K562 (cell line): Measurements from ENCODE around the gene SPHK2. TPM values are rescaled to one million over a fixed set of nuclear protein-coding genes. Genes with fewer than 3 reads are reported as not detected.
A peak's percentile ranks its signal among the peaks of the same experiment; 100 is the strongest.

ENCODE experiments used
- EHMT2 ChIP-seq: fragments of 450-650 bp; IDR thresholded peaks from 2 replicates; pipeline ENCODE4 v1.6.1; 2018; ENCODE audit warnings: antibody characterized with exemption
- ERF ChIP-seq: fragments of 450-650 bp; formaldehyde crosslinking; IDR thresholded peaks from 2 replicates; pipeline ENCODE4 v1.4.0; 2020; ENCODE audit warnings: mild to moderate bottlenecking, mixed read lengths
- GATAD2B ChIP-seq: fragments of 450-650 bp; IDR thresholded peaks from 2 replicates; pipeline ENCODE4 v1.6.1; 2017; ENCODE audit warnings: mild to moderate bottlenecking, borderline replicate concordance
- KDM4B ChIP-seq, 2 experiments: fragments of 450-650 bp in 1 of 2; sonication (generic) in 1 of 2; IDR thresholded peaks; 2 replicates each; pipeline ENCODE4 v1.6.1; 2016 to 2017; ENCODE audit warnings: borderline replicate concordance in 2 of 2, antibody characterized with exemption in 1 of 2, low read depth in 1 of 2, mild to moderate bottlenecking in 1 of 2
- PPARD ChIP-seq: fragments of 250-450 bp; sonication (Bioruptor Pico); IDR thresholded peaks from 2 replicates; pipeline ENCODE4 v1.8.0; 2022; ENCODE audit warnings: inconsistent platforms, mild to moderate bottlenecking, moderate library complexity
- XRCC3 ChIP-seq: fragments of 450-650 bp; IDR thresholded peaks from 2 replicates; pipeline ENCODE4 v1.6.1; 2017; ENCODE audit warnings: mild to moderate bottlenecking, moderate library complexity
- ZC3H11A ChIP-seq: IDR thresholded peaks from 2 replicates; pipeline ENCODE4 v1.6.1; 2012; ENCODE audit warnings: low read depth, low read length, improper control_type of control experiment
- ZNF586 ChIP-seq: fragments of 450-650 bp; formaldehyde crosslinking; conservative IDR thresholded peaks from 2 replicates; pipeline ENCODE4 v1.4.0; 2020; ENCODE audit warnings: mild to moderate bottlenecking, moderate library complexity
- ZNF785 ChIP-seq: fragments of 250-450 bp; sonication (Bioruptor Pico); IDR thresholded peaks from 2 replicates; pipeline ENCODE4 v1.4.0; 2020; ENCODE audit warnings: mild to moderate bottlenecking
- polyA plus RNA-seq, 8 experiments: library from polyadenylated mRNA; depleted of rRNA in 4 of 8; stranded (reverse) in 5 of 8; unstranded in 3 of 8; fragments of >200 nt; fragmentation: Nextera tagmentation in 2 of 8; fragmentation: Illumina TruSeq in 1 of 8; extraction: Ambion mirVana in 2 of 8; extraction: Trizol in 1 of 8; gene quantifications; 2 replicates each; pipeline versions ENCODE4 v1.2.1 to v1.2.3, GENCODE V29; 2011 to 2014; ENCODE audit warnings: inconsistent platforms in 1 of 8, missing spikeins in 1 of 8
- total RNA-seq, 7 experiments: library from RNA; depleted of rRNA in 6 of 7; stranded (reverse); fragments of >200 nt in 6 of 7; fragmentation: Illumina TruSeq in 2 of 7; extraction: Trizol in 2 of 7; gene quantifications; 2 replicates each; pipeline versions ENCODE4 v1.2.1 to v1.2.3, GENCODE V29; 2011 to 2021; ENCODE audit warnings: low replicate concordance in 1 of 7
- TF ChIP-seq, protein P1 (sequence below): sonication (generic); formaldehyde crosslinking; IDR thresholded peaks from 2 replicates; pipeline ENCODE4 v1.8.1; 2023; ENCODE audit warnings: mild to moderate bottlenecking, missing genetic modification reagents, moderate library complexity
- TF ChIP-seq, protein P2 (sequence below): fragments of 450-650 bp; formaldehyde crosslinking; IDR thresholded peaks from 2 replicates; pipeline ENCODE4 v1.4.0; 2020; ENCODE audit warnings: mild to moderate bottlenecking, mixed read lengths
- TF ChIP-seq, protein P3 (sequence below): fragments of 450-650 bp; IDR thresholded peaks from 2 replicates; pipeline ENCODE4 v1.7.0; 2016; ENCODE audit warnings: borderline replicate concordance
- TF ChIP-seq, protein P4 (sequence below): fragments of 450-650 bp; formaldehyde crosslinking; IDR thresholded peaks from 2 replicates; pipeline ENCODE4 v1.4.0; 2022; ENCODE audit warnings: missing genetic modification characterization
- TF ChIP-seq, protein P5 (sequence below): sonication (generic); formaldehyde crosslinking; IDR thresholded peaks from 2 replicates; pipeline ENCODE4 v1.8.1; 2023; ENCODE audit warnings: mild to moderate bottlenecking, missing genetic modification reagents
- TF ChIP-seq, protein P6 (sequence below): fragments of 250-450 bp; sonication (Bioruptor Pico); IDR thresholded peaks from 2 replicates; pipeline ENCODE4 v1.8.0; 2021; ENCODE audit warnings: moderate library complexity, mild to moderate bottlenecking, inconsistent platforms

The SPHK2 gene
- total and polyA plus RNA-seq, 9 of the 15 experiments (the other 6 are each of a cell fraction or from before 2014, with no cell fraction given), result 0.10 to 15.2 (median 2.9) TPM

DNA sequence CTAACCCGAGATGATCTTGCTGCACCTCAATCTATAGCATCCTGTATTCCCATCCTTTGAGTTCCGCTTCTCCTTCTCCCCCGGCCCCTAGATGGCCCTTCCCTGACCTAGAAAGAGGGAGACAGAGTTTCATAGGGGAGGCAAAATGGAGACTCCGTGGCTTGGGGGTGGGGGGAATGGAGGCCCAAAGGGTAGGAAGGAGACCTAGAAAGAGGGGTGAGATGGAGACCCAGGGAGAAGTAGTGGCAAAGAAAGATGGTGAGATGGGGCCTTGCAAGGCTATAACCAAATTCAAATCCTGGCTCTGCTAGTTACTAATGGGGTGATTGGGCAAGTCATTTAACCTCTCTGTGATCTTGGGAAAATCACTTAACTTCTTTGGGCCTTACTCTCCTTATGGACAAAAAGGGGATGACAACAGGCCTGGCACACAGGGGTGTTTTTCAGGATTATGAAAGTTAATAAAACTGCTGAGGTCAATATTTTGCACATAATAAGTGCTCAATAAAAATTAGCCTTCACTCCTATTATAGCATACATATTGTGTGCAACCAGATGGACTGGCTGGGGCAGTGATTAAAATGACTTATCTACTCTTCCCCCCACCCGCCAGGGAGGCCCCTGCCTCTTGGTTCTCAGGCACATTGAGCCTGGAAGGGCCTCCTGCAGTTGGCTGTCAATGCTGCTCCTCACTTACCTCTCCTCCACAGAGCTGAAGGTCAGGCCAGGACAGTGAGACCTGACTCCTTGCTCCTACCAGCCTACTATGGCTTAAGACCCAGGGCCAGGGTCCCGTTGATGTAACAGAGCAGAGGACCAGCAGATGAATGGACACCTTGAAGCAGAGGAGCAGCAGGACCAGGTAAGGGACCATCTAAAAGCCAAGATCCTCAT lies 633 bp downstream of the SPHK2 start (continued):
- no peak for TF ChIP-seq ZNF586 (CRISPR knock-in tag)
- TF ChIP-seq, protein P1, sequence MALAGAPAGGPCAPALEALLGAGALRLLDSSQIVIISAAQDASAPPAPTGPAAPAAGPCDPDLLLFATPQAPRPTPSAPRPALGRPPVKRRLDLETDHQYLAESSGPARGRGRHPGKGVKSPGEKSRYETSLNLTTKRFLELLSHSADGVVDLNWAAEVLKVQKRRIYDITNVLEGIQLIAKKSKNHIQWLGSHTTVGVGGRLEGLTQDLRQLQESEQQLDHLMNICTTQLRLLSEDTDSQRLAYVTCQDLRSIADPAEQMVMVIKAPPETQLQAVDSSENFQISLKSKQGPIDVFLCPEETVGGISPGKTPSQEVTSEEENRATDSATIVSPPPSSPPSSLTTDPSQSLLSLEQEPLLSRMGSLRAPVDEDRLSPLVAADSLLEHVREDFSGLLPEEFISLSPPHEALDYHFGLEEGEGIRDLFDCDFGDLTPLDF (CRISPR knock-in tag), result no peak
- no peak for TF ChIP-seq EHMT2
- no peak for TF ChIP-seq ZNF785 (CRISPR knock-in tag)
- no peak for TF ChIP-seq ZC3H11A
- TF ChIP-seq, protein P2, sequence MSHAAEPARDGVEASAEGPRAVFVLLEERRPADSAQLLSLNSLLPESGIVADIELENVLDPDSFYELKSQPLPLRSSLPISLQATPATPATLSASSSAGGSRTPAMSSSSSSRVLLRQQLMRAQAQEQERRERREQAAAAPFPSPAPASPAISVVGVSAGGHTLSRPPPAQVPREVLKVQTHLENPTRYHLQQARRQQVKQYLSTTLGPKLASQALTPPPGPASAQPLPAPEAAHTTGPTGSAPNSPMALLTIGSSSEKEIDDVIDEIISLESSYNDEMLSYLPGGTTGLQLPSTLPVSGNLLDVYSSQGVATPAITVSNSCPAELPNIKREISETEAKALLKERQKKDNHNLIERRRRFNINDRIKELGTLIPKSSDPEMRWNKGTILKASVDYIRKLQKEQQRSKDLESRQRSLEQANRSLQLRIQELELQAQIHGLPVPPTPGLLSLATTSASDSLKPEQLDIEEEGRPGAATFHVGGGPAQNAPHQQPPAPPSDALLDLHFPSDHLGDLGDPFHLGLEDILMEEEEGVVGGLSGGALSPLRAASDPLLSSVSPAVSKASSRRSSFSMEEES, result no peak
- TF ChIP-seq ERF (CRISPR knock-in tag), result 0 out of 2 replicates have a peak, but pooled peaks have one; percentile 38
- TF ChIP-seq PPARD (CRISPR knock-in tag), result no peak
- TF ChIP-seq, protein P3, sequence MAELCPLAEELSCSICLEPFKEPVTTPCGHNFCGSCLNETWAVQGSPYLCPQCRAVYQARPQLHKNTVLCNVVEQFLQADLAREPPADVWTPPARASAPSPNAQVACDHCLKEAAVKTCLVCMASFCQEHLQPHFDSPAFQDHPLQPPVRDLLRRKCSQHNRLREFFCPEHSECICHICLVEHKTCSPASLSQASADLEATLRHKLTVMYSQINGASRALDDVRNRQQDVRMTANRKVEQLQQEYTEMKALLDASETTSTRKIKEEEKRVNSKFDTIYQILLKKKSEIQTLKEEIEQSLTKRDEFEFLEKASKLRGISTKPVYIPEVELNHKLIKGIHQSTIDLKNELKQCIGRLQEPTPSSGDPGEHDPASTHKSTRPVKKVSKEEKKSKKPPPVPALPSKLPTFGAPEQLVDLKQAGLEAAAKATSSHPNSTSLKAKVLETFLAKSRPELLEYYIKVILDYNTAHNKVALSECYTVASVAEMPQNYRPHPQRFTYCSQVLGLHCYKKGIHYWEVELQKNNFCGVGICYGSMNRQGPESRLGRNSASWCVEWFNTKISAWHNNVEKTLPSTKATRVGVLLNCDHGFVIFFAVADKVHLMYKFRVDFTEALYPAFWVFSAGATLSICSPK, result no peak
- TF ChIP-seq, protein P4, sequence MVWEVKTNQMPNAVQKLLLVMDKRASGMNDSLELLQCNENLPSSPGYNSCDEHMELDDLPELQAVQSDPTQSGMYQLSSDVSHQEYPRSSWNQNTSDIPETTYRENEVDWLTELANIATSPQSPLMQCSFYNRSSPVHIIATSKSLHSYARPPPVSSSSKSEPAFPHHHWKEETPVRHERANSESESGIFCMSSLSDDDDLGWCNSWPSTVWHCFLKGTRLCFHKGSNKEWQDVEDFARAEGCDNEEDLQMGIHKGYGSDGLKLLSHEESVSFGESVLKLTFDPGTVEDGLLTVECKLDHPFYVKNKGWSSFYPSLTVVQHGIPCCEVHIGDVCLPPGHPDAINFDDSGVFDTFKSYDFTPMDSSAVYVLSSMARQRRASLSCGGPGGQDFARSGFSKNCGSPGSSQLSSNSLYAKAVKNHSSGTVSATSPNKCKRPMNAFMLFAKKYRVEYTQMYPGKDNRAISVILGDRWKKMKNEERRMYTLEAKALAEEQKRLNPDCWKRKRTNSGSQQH (CRISPR knock-in tag), result 0 out of 2 replicates have a peak, but pooled peaks have one; percentile 35
- TF ChIP-seq, protein P5, sequence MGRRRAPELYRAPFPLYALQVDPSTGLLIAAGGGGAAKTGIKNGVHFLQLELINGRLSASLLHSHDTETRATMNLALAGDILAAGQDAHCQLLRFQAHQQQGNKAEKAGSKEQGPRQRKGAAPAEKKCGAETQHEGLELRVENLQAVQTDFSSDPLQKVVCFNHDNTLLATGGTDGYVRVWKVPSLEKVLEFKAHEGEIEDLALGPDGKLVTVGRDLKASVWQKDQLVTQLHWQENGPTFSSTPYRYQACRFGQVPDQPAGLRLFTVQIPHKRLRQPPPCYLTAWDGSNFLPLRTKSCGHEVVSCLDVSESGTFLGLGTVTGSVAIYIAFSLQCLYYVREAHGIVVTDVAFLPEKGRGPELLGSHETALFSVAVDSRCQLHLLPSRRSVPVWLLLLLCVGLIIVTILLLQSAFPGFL (CRISPR knock-in tag), result no peak
- no peak; the same call in 1 of the 2 replicates for TF ChIP-seq GATAD2B
- TF ChIP-seq XRCC3, result no peak
- TF ChIP-seq, protein P6, sequence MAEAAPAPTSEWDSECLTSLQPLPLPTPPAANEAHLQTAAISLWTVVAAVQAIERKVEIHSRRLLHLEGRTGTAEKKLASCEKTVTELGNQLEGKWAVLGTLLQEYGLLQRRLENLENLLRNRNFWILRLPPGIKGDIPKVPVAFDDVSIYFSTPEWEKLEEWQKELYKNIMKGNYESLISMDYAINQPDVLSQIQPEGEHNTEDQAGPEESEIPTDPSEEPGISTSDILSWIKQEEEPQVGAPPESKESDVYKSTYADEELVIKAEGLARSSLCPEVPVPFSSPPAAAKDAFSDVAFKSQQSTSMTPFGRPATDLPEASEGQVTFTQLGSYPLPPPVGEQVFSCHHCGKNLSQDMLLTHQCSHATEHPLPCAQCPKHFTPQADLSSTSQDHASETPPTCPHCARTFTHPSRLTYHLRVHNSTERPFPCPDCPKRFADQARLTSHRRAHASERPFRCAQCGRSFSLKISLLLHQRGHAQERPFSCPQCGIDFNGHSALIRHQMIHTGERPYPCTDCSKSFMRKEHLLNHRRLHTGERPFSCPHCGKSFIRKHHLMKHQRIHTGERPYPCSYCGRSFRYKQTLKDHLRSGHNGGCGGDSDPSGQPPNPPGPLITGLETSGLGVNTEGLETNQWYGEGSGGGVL (CRISPR knock-in tag), result no peak
- TF ChIP-seq KDM4B (IDR thresholded peaks at IDR 0.05; ENCODE audit: borderline replicate concordance in 2 of 2, low read depth in 1 of 2), result no peak
